Gastrocnemius medialis (tissue), 4 donors: ENCODE measurements around the gene ASIC4. TPM values are rescaled to one million over a fixed set of nuclear protein-coding genes. Genes with fewer than 3 reads are reported as not detected.

Experiments used
- ATAC-seq, 2 donors: fragments of 150-250 bp; one replicate each; pipeline ENCODE4 v1.9.1; 2016
- DNase-seq, 2 donors: peaks; one replicate each; pipeline ENCODE4 v3.0.0-alpha.2; 2019
- H3K27ac ChIP-seq, 4 donors: fragments of 200-600 bp; sonication (generic); 1 replicate in 1 of 4; 2 replicates in 3 of 4; pipeline ENCODE4 v1.5.1; 2016 to 2018; ENCODE audit warnings: mild to moderate bottlenecking in 2 of 4, moderate library complexity in 1 of 4
- H3K27me3 ChIP-seq, 3 donors: fragments of 200-600 bp; sonication (generic) in 2 of 3; 1 replicate in 1 of 3; 2 replicates in 2 of 3; pipeline versions ENCODE4 v1.5.1 to v1.6.0; 2016 to 2019; ENCODE audit warnings: mild to moderate bottlenecking in 1 of 3, moderate library complexity in 1 of 3
- H3K36me3 ChIP-seq, 2 donors: fragments of 200-600 bp; sonication (generic) in 1 of 2; one replicate each; pipeline ENCODE4 v1.5.1; 2017 to 2018
- H3K4me1 ChIP-seq, 2 donors: fragments of 200-600 bp; sonication (generic) in 1 of 2; one replicate each; pipeline ENCODE4 v1.5.1; 2016 to 2017; ENCODE audit warnings: mild to moderate bottlenecking in 2 of 2
- H3K4me3 ChIP-seq, 4 donors: fragments of 200-600 bp; sonication (generic) in 3 of 4; 1 replicate in 1 of 4; 2 replicates in 3 of 4; pipeline ENCODE4 v1.5.1; 2016 to 2019; ENCODE audit warnings: mild to moderate bottlenecking in 2 of 4
- H3K9me3 ChIP-seq, 3 donors: fragments of 200-600 bp; sonication (generic) in 2 of 3; 1 replicate in 1 of 3; 2 replicates in 2 of 3; pipeline ENCODE4 v1.5.1; 2016 to 2019
- CTCF ChIP-seq, 5 experiments: fragments of 450-650 bp in 3 of 5; fragments of 200-600 bp in 2 of 5; sonication (generic) in 2 of 5; IDR thresholded peaks in 4 of 5; conservative IDR thresholded peaks in 1 of 5; 1 replicate in 4 of 5; 2 replicates in 1 of 5; pipeline ENCODE4 v1.5.1; 2016 to 2019; ENCODE audit warnings: antibody characterized with exemption in 5 of 5, mild to moderate bottlenecking in 3 of 5, moderate library complexity in 3 of 5
- POLR2A ChIP-seq, 2 donors: fragments of 450-650 bp; IDR thresholded peaks; one replicate each; pipeline ENCODE4 v1.6.1; 2017; ENCODE audit warnings: antibody characterized with exemption in 2 of 2, mild to moderate bottlenecking in 2 of 2, moderate library complexity in 2 of 2
- in situ Hi-C, 4 donors: fragments of 200-750 bp; cut with MboI; loops; one replicate each; pipeline versions ENCODE4 v1.15.0 to v1.8.0; 2017; ENCODE audit warnings: low sequenced_read_pairs in 4 of 4
- intact Hi-C: fragments of 100-400 bp; cut with DNase I; formaldehyde crosslinking; loops from one replicate; pipeline ENCODE4 v1.15.1; 2023; ENCODE audit warnings: low total_unique reads
- total RNA-seq, 4 donors: library from RNA; depleted of rRNA; stranded (reverse); fragments of >200 nt; gene quantifications; one replicate each; pipeline versions ENCODE4 v1.1.0 to v1.2.3, GENCODE V29; 2016

ASIC4 gene
- total RNA-seq, 4 donors from 2014 or later: 0.11 TPM; not detected in 3

DNA sequence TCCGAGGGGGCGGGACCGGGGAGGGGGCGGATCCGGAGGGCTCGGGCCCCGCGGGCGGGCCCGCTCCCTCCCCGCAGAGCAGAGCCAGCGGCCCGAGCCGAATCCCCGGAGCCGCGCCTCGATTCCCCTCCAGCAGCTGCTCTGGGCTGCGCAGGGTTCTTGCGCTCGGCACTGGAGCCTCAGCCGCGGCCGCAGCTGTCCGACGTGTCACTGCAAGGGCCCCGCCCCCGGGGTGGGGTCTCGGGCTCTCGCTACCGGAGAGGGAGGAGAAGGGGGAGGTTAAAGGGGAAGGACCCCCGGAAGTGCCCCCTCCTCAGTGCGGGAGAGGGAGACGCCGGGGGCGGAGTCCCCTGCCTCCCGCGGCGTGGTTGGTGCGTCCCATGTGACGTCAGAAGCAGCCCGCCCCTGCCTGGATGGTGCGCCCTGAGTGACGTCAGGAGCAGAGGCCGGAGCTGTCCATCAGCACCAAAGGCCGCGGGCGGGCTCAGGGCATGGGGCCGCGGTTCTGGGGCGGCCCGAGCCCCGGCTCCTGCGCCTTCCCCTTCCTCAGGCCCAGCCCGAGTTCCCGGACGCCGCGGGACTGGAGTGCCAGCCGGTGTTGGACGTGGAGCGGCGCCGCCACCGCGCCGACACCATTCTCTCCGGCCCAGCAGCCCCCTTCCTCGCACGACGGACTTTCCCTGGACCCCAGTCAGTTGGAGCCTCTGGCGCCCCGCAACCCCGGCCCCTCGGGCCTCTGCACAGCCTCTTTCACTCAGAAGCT, 29.5 kb downstream of the ASIC4 start, which contains the start of the genes CHPF and TMEM198:
TSS of gene CHPF (minus strand) at position 214 of the 763 bp plus-strand sequence. CDS start 271 bp downstream, outside the sequence.
TSS of gene TMEM198 (plus strand) at position 433 of the 763 bp plus-strand sequence. CDS start 700 bp downstream, outside the sequence.
- Histone ChIP-seq H3K9me3 (no peaks in the 10 kb centered on the region), H3K36me3 (peaks cover 0 to 23% of the 10 kb centered on the region in 2 donors), H3K27ac (peak within 1 kb of the TSS; percentile 75 to 96 (median 88)), H3K27me3 (no peaks in the 10 kb centered on the region), H3K4me1 (peaks cover 18 to 23% of the 10 kb centered on the region in 2 donors), H3K4me3 (peak within 1 kb of the TSS; percentile 63 to 79 (median 74))
- TF ChIP-seq CTCF (IDR thresholded peaks at IDR 0.05 in 4 of 5, conservative IDR thresholded peaks at IDR 0.05 in 1 of 5) (no peak), POLR2A (IDR thresholded peaks at IDR 0.05) (peak; percentile 71 to 89)
- peak; percentile 96 to 98 for DNase-seq
- intact Hi-C loops: loop anchor here (2.0 to 5.0 kb wide), 4 partner anchors 27 to 156 kb away; partner anchors contain the start of genes DNPEP and OBSL1
- ATAC-seq: peak; percentile 87 to 90
- in situ Hi-C loops: loop anchor here in 1 of 4 donors (25.0 kb wide), 1 partner anchor 256 kb away; the partner anchor contains the start of gene DNAJB2

- Histone ChIP-seq H3K27me3 (no peaks in the 10 kb centered on the region), H3K36me3 (peaks cover 0 to 16% of the 10 kb centered on the region in 2 donors), H3K27ac (peak overlapping the region in 2 of 4 donors; percentile 90 to 96), H3K4me3 (peak overlapping the region in 3 of 4 donors; percentile 63 to 79 (median 72)), H3K4me1 (peaks cover 18 to 23% of the 10 kb centered on the region in 2 donors), H3K9me3 (no peaks in the 10 kb centered on the region)
- intact Hi-C loops (loop anchor here (5.0 kb wide), 1 partner anchor 157 kb away; the partner anchor contains the start of gene DNPEP), in situ Hi-C loops (loop anchor here in 1 of 4 donors (25.0 kb wide), 1 partner anchor 257 kb away; the partner anchor contains the start of gene DNAJB2)
- ATAC-seq (no peak), DNase-seq (no peak)
- TF ChIP-seq CTCF (IDR thresholded peaks at IDR 0.05 in 4 of 5, conservative IDR thresholded peaks at IDR 0.05 in 1 of 5): no peak
- no peak for TF ChIP-seq POLR2A (IDR thresholded peaks at IDR 0.05)
These were observed 30.3 kb downstream of the ASIC4 start for GRCh38 chr2:219544567-219544966.

DNA sequence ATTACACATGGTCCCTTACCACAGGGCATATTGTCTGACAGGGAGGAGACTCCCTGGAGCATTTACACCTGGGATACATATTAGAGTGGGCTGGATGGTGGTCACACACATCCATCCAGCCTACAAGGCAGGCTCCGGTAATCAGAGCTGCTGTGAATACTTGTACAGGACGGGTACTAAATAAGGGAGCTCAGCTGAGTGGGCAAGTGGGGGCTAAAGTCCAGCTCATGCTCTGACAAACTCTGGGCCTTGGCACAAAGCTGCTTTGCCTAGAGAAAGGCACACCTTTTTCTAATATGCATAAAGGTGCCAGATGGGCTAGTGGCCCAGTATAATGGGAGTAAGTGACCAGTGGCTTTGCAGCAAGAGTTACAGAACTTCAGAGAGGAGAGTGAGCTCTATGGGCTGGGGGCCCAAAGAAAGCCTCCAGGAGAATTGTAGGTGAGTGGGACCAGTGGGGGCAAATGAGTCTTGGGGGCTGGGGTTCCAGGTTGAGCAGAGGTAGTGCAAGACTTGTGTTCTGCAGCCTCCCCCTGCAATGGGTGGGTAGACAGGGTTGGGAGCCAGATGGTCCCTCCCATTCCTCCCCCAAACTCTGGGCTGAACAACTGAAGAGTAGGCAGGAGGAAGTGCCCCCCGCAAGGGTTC, 31.1 kb downstream of the ASIC4 start:
- H3K4me3 ChIP-seq: no peak overlapping the region
- no peaks in the 10 kb centered on the region for H3K9me3 ChIP-seq
- no peaks in the 10 kb centered on the region for H3K27me3 ChIP-seq
- TF ChIP-seq CTCF (IDR thresholded peaks at IDR 0.05 in 4 of 5, conservative IDR thresholded peaks at IDR 0.05 in 1 of 5) (no peak), POLR2A (IDR thresholded peaks at IDR 0.05) (no peak)
- no peak for ATAC-seq
- in situ Hi-C loops: loop anchor here in 1 of 4 donors (25.0 kb wide), 1 partner anchor 258 kb away; the partner anchor contains the start of gene DNAJB2
- peaks cover 18 to 23% of the 10 kb centered on the region in 2 donors for H3K4me1 ChIP-seq
- H3K27ac ChIP-seq: no peak overlapping the region
- intact Hi-C loops: no loop called here
- peaks cover 0 to 8% of the 10 kb centered on the region in 2 donors for H3K36me3 ChIP-seq
- DNase-seq: no peak

GRCh38 chr2:219545943-219546352, 31.7 kb downstream of the ASIC4 start:
- Histone ChIP-seq H3K4me3 (no peak overlapping the region), H3K27ac (no peak overlapping the region), H3K9me3 (no peaks in the 10 kb centered on the region), H3K27me3 (no peaks in the 10 kb centered on the region), H3K36me3 (peaks cover 0 to 3% of the 10 kb centered on the region in 2 donors), H3K4me1 (peaks cover 18 to 23% of the 10 kb centered on the region in 2 donors)
- no peak for TF ChIP-seq CTCF (IDR thresholded peaks at IDR 0.05 in 4 of 5, conservative IDR thresholded peaks at IDR 0.05 in 1 of 5)
- no peak for TF ChIP-seq POLR2A (IDR thresholded peaks at IDR 0.05)
- intact Hi-C loops: no loop called here
- ATAC-seq: no peak
- DNase-seq: no peak
- in situ Hi-C loops: loop anchor here in 1 of 4 donors (25.0 kb wide), 1 partner anchor 259 kb away; the partner anchor contains the start of gene DNAJB2
